GM20000 (cell line): ENCODE data around the gene NFIB.

Source experiments
- DNase-seq: peaks from one replicate; pipeline ENCODE4 v3.0.0; 2012; ENCODE audit warnings: low spot score
- CTCF ChIP-seq: IDR thresholded peaks from 2 replicates; pipeline ENCODE4 v1.5.1; 2012; ENCODE audit warnings: mild to moderate bottlenecking, control low read depth; ENCODE audit errors: extremely low read depth, missing control alignments

NFIB gene

GRCh38 chr9:14226855-14227532 lies 86.9 kb downstream of the NFIB start:
- no peak for TF ChIP-seq CTCF

GRCh38 chr9:14223081-14223480 lies 90.9 kb downstream of the NFIB start:
- no peak for TF ChIP-seq CTCF
- DNase-seq, result no peak

More at GRCh38 chr9:14226855-14227532, 86.9 kb downstream of the NFIB start:
- DNase-seq, result no peak

GRCh38 chr9:14222149-14222835 lies 91.6 kb downstream of the NFIB start:
- DNase-seq, result no peak
- no peak for TF ChIP-seq CTCF

- DNase-seq, result no peak
- no peak for TF ChIP-seq CTCF
Observed at GRCh38 chr9:14221558-14221957, 92.4 kb downstream of the NFIB start.

- no peak for TF ChIP-seq CTCF
- no peak for DNase-seq
Observed at GRCh38 chr9:14221119-14221518, 92.8 kb downstream of the NFIB start.

GRCh38 chr9:14220256-14220655 lies 93.7 kb downstream of the NFIB start:
- TF ChIP-seq CTCF, result no peak

GRCh38 chr9:14219850-14220249 lies 94.1 kb downstream of the NFIB start:
- no peak for DNase-seq
- TF ChIP-seq CTCF, result no peak

More at GRCh38 chr9:14220256-14220655, 93.7 kb downstream of the NFIB start:
- no peak for DNase-seq
